ENCODE data around the gene LRRC34.

DNA sequence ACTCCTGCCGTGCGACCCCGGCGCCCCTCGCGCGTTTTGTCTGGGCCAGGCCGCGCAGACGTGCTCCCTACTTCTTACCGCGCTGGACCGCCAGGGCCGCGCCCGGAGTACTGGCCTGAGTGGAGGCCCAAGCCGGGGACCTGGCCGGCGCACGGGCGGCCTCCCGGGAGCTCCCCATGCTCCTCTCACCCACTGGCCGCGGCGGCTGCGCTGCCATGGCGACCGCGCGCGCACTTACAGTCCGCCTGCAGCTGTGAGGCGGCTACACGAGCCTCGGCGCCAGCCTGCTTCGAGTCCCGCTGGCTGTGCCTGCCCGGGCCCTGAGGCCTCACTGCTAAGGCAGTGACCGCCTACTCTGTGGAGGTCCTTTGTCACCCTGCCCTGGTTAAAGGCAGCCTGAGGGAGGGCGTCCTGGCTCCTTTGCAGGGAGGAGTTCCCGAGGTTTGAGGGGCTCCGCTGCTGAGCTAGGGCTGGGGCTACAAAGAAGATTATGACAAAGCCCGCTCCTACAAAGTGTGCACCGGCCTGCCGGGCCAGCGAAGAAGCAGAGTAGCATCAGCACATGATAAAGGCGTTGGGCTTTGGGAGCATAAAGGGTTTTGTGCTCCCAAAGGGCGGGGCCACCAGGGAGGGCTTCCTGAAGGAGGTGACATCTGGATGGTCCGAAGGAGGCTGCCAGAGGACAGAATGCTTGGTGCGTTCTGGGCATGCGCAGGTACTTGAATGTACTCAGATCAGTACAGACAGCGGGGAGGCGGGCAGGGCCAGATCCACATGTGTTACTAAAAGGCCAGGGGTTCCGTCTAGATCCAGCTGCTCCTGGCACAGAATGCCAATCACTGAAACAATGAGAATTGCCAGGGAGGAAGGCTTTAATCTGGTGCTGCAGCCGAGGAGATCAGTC is at the start of gene LRRC34, which contains the start of gene LRRIQ4:
- TF ChIP-seq, protein P1, sequence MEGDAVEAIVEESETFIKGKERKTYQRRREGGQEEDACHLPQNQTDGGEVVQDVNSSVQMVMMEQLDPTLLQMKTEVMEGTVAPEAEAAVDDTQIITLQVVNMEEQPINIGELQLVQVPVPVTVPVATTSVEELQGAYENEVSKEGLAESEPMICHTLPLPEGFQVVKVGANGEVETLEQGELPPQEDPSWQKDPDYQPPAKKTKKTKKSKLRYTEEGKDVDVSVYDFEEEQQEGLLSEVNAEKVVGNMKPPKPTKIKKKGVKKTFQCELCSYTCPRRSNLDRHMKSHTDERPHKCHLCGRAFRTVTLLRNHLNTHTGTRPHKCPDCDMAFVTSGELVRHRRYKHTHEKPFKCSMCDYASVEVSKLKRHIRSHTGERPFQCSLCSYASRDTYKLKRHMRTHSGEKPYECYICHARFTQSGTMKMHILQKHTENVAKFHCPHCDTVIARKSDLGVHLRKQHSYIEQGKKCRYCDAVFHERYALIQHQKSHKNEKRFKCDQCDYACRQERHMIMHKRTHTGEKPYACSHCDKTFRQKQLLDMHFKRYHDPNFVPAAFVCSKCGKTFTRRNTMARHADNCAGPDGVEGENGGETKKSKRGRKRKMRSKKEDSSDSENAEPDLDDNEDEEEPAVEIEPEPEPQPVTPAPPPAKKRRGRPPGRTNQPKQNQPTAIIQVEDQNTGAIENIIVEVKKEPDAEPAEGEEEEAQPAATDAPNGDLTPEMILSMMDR (IDR thresholded peaks at IDR 0.05), result no peak
- peak in 1 of 2 donors; percentile 14 for TF ChIP-seq POLR2A (IDR thresholded peaks at IDR 0.05)
